Activated naive CD4-positive, alpha-beta T cell treated with anti-CD3 and anti-CD28 coated beads, Interleukin-2, amount 10 ng/mL, durations not matched to agents 7 days and 5 days (primary cell): Measurements from ENCODE around the gene ATP5F1E.
"Not testable (repeated sequence)": the region's sequence is repeated elsewhere in the genome, so short reads cannot be mapped to it uniquely, and the experiment has no call there.

Experiments
- CTCF ChIA-PET: fragments of 350-600 bp; sonication (Branson Sonifier 250); formaldehyde crosslinking; loops from one replicate; lab custom pipeline; 2021; ENCODE audit warnings: antibody characterized with exemption; lab: Charles Lee
- DNase-seq: peaks from one replicate; pipeline ENCODE4 v3.0.0-alpha.2; 2020
- H3K27ac Mint-ChIP-seq: one replicate; pipeline ENCODE4 v1.8.0; 2021; ENCODE audit warnings: mild to moderate bottlenecking, moderate library complexity, mixed read lengths
- H3K27me3 Mint-ChIP-seq: one replicate; pipeline ENCODE4 v1.8.0; 2021; ENCODE audit warnings: mild to moderate bottlenecking, mixed read lengths
- H3K36me3 Mint-ChIP-seq: one replicate; pipeline ENCODE4 v1.8.0; 2021; ENCODE audit warnings: mixed read lengths
- H3K4me1 Mint-ChIP-seq: one replicate; pipeline ENCODE4 v1.8.0; 2021; ENCODE audit warnings: mixed read lengths
- H3K4me3 Mint-ChIP-seq: one replicate; pipeline ENCODE4 v1.8.0; 2021; ENCODE audit warnings: mild to moderate bottlenecking, moderate library complexity, mixed read lengths
- H3K9me3 Mint-ChIP-seq: one replicate; pipeline ENCODE4 v1.8.0; 2021; ENCODE audit warnings: mixed read lengths

ATP5F1E gene

GRCh38 chr20:59022754-59023153, 9.4 kb downstream of the ATP5F1E start:
- Mint-ChIP-seq H3K27me3 (no peaks in the 10 kb centered on the region), H3K36me3 (peaks cover 51% of the 10 kb centered on the region), H3K4me3 (no peak overlapping the region), H3K9me3 (no peaks in the 10 kb centered on the region), H3K4me1 (peaks cover 23% of the 10 kb centered on the region), H3K27ac (no peak overlapping the region)
- DNase-seq = no peak
- CTCF ChIA-PET = interaction anchor here (0.8 kb wide), 1 partner anchor 9 kb away, joined by 3 read pairs; the partner anchor contains the start of gene ATP5F1E

- Mint-ChIP-seq H3K9me3 (no peaks in the 10 kb centered on the region), H3K27me3 (no peaks in the 10 kb centered on the region), H3K27ac (no peak overlapping the region), H3K4me3 (no peak overlapping the region), H3K4me1 (peaks cover 22% of the 10 kb centered on the region), H3K36me3 (peaks cover 35% of the 10 kb centered on the region)
- CTCF ChIA-PET = no interaction called here
- DNase-seq = no peak
These were observed 11.1 kb downstream of the ATP5F1E start for GRCh38 chr20:59020938-59021551.

GRCh38 chr20:59019217-59019616, 12.9 kb downstream of the ATP5F1E start, which contains the start of gene TUBB1:
Gene TUBB1, plus strand, starts transcription at chr20:59019429. Its CDS starts 94 bp downstream, at chr20:59019523.
- H3K4me3 Mint-ChIP-seq = no peak within 1 kb of the TSS
- CTCF ChIA-PET = no interaction called here

GRCh38 chr20:59018817-59019216, 13.3 kb downstream of the ATP5F1E start:
- no peaks in the 10 kb centered on the region for H3K9me3 Mint-ChIP-seq
- no peaks in the 10 kb centered on the region for H3K27me3 Mint-ChIP-seq
- no peak overlapping the region for H3K4me3 Mint-ChIP-seq
- DNase-seq = no peak
- CTCF ChIA-PET = no interaction called here
- H3K36me3 Mint-ChIP-seq = peaks cover 19% of the 10 kb centered on the region
- H3K27ac Mint-ChIP-seq = peak overlapping the region; percentile 45
- peaks cover 29% of the 10 kb centered on the region for H3K4me1 Mint-ChIP-seq

More at GRCh38 chr20:59019217-59019616, 12.9 kb downstream of the ATP5F1E start, which contains the start of gene TUBB1:
- DNase-seq = no peak
- no peaks in the 10 kb centered on the region for H3K27me3 Mint-ChIP-seq
- H3K4me1 Mint-ChIP-seq = peaks cover 25% of the 10 kb centered on the region
- peak within 1 kb of the TSS; percentile 45 for H3K27ac Mint-ChIP-seq
- H3K9me3 Mint-ChIP-seq = no peaks in the 10 kb centered on the region
- H3K36me3 Mint-ChIP-seq = peaks cover 23% of the 10 kb centered on the region

- CTCF ChIA-PET = interaction anchor here (1.0 kb wide), 1 partner anchor 438 kb away, joined by 3 read pairs; no protein-coding TSS in a partner anchor
- Mint-ChIP-seq H3K27me3 (peaks cover 4% of the 10 kb centered on the region), H3K4me3 (no peak overlapping the region), H3K4me1 (peaks cover 39% of the 10 kb centered on the region), H3K9me3 (no peaks in the 10 kb centered on the region), H3K36me3 (peaks cover 12% of the 10 kb centered on the region), H3K27ac (peak overlapping the region; percentile 45)
- DNase-seq = no peak
These were observed 14.5 kb downstream of the ATP5F1E start for GRCh38 chr20:59017493-59018231.

- Mint-ChIP-seq H3K9me3 (no peaks in the 10 kb centered on the region), H3K27me3 (peaks cover 4% of the 10 kb centered on the region), H3K36me3 (peaks cover 7% of the 10 kb centered on the region), H3K27ac (peak overlapping the region; percentile 28), H3K4me3 (no peak overlapping the region), H3K4me1 (peaks cover 46% of the 10 kb centered on the region)
- CTCF ChIA-PET = interaction anchor here (1.0 kb wide), 1 partner anchor 438 kb away, joined by 3 read pairs; no protein-coding TSS in a partner anchor
- DNase-seq = peak; percentile 36
These were observed 15.2 kb downstream of the ATP5F1E start for GRCh38 chr20:59016795-59017492.

GRCh38 chr20:59015812-59016711, 16.1 kb downstream of the ATP5F1E start:
- no peak for DNase-seq
- Mint-ChIP-seq H3K9me3 (no peaks in the 10 kb centered on the region), H3K36me3 (peaks cover 4% of the 10 kb centered on the region), H3K27me3 (peaks cover 4% of the 10 kb centered on the region), H3K4me1 (peaks cover 55% of the 10 kb centered on the region), H3K4me3 (no peak overlapping the region), H3K27ac (no peak overlapping the region)
- CTCF ChIA-PET = no interaction called here

- CTCF ChIA-PET = no interaction called here
- Mint-ChIP-seq H3K4me1 (peaks cover 61% of the 10 kb centered on the region), H3K27me3 (peaks cover 10% of the 10 kb centered on the region), H3K27ac (no peak overlapping the region), H3K9me3 (no peaks in the 10 kb centered on the region), H3K36me3 (no peaks in the 10 kb centered on the region), H3K4me3 (no peak overlapping the region)
- DNase-seq = no peak
These were observed 16.7 kb downstream of the ATP5F1E start for GRCh38 chr20:59015411-59015810.

- CTCF ChIA-PET = no interaction called here
- no peak for DNase-seq
These were observed 17.3 kb downstream of the ATP5F1E start for GRCh38 chr20:59014680-59015389.

GRCh38 chr20:59013959-59014608, 18.1 kb downstream of the ATP5F1E start:
- Mint-ChIP-seq H3K4me1 (peaks cover 66% of the 10 kb centered on the region), H3K27ac (peak overlapping the region; percentile 35), H3K36me3 (no peaks in the 10 kb centered on the region)

More at GRCh38 chr20:59014680-59015389, 17.3 kb downstream of the ATP5F1E start:
- Mint-ChIP-seq H3K27ac (no peak overlapping the region), H3K9me3 (no peaks in the 10 kb centered on the region), H3K4me1 (peaks cover 65% of the 10 kb centered on the region), H3K36me3 (no peaks in the 10 kb centered on the region), H3K4me3 (no peak overlapping the region), H3K27me3 (peaks cover 15% of the 10 kb centered on the region)

GRCh38 chr20:59013031-59013951, 18.8 kb downstream of the ATP5F1E start:
- Mint-ChIP-seq H3K27me3 (peaks cover 31% of the 10 kb centered on the region), H3K27ac (peak overlapping the region; percentile 57)

More at GRCh38 chr20:59013959-59014608, 18.1 kb downstream of the ATP5F1E start:
- H3K27me3 Mint-ChIP-seq = peaks cover 23% of the 10 kb centered on the region
- no peaks in the 10 kb centered on the region for H3K9me3 Mint-ChIP-seq
- no peak overlapping the region for H3K4me3 Mint-ChIP-seq
- DNase-seq = peak; percentile 66
- CTCF ChIA-PET = no interaction called here

GRCh38 chr20:59011874-59012157, 20.3 kb downstream of the ATP5F1E start:
- peaks cover 61% of the 10 kb centered on the region for H3K4me1 Mint-ChIP-seq
- not testable (repeated sequence) for H3K4me3 Mint-ChIP-seq
- H3K27me3 Mint-ChIP-seq = peaks cover 35% of the 10 kb centered on the region

More at GRCh38 chr20:59013031-59013951, 18.8 kb downstream of the ATP5F1E start:
- no peak overlapping the region for H3K4me3 Mint-ChIP-seq
- no peaks in the 10 kb centered on the region for H3K9me3 Mint-ChIP-seq
- CTCF ChIA-PET = no interaction called here
- no peaks in the 10 kb centered on the region for H3K36me3 Mint-ChIP-seq
- peaks cover 66% of the 10 kb centered on the region for H3K4me1 Mint-ChIP-seq
- no peak for DNase-seq

More at GRCh38 chr20:59011874-59012157, 20.3 kb downstream of the ATP5F1E start:
- H3K9me3 Mint-ChIP-seq, CTCF ChIA-PET, DNase-seq, H3K36me3 Mint-ChIP-seq, H3K27ac Mint-ChIP-seq: not testable (repeated sequence)
